GM12874 (cell line): ENCODE measurements around the gene CACNB3.
A peak's percentile ranks its signal among the peaks of the same experiment; 100 is the strongest.

Source experiments
- TF ChIP-seq, protein P1 (sequence below): IDR thresholded peaks from 2 replicates; pipeline ENCODE4 v1.5.1; 2011; ENCODE audit warnings: low read depth, mild to moderate bottlenecking, control low read depth, low read length, moderate library complexity; ENCODE audit not compliant: insufficient read depth

The CACNB3 gene

DNA sequence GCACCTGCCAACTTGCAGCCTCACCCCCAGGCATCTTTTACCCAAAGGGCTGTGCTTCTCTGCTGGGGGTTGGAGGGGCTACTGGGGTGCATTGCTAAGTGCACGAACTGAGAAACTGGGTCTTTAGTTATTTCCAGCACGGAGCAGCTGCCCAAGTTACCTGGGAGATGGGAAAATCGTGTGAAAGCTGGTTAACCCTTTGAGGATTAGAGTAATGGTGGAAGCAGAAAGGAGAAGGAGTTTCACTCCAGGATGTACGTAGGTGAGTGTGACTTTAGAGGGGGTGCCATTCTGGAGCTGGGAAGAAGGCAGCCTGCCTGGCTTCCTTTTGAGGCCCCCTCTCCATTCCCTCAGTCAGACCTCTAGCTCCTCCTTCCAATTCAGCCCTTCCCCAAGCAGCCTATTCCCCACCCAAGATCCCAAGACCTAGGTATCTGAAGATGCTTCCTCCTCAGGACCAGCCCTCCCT lies 28.4 kb upstream of the CACNB3 start:
- TF ChIP-seq, protein P1, sequence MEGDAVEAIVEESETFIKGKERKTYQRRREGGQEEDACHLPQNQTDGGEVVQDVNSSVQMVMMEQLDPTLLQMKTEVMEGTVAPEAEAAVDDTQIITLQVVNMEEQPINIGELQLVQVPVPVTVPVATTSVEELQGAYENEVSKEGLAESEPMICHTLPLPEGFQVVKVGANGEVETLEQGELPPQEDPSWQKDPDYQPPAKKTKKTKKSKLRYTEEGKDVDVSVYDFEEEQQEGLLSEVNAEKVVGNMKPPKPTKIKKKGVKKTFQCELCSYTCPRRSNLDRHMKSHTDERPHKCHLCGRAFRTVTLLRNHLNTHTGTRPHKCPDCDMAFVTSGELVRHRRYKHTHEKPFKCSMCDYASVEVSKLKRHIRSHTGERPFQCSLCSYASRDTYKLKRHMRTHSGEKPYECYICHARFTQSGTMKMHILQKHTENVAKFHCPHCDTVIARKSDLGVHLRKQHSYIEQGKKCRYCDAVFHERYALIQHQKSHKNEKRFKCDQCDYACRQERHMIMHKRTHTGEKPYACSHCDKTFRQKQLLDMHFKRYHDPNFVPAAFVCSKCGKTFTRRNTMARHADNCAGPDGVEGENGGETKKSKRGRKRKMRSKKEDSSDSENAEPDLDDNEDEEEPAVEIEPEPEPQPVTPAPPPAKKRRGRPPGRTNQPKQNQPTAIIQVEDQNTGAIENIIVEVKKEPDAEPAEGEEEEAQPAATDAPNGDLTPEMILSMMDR: no peak

DNA sequence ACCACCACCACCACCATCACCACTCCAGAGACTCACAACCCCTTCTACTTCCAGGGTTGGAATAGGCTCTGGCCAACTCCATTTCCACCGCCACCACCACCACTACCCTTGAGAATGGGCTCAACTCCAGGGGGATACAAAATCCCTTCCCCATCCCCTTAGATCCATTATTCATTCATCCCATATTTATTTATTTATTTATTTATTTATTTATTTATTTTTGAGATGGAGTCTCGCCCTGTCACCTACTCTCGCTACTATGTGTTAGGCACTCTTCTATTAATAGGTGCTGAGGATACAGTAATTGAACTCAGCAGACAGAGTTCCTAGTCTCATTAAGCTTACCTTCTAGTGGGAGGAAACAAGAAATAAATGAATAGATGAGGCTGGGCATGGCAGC lies 24.6 kb upstream of the CACNB3 start:
- TF ChIP-seq, protein P1: no peak

- TF ChIP-seq, protein P1: no peak
Measured at GRCh38 chr12:48794870-48795269, 23.4 kb upstream of the CACNB3 start.

DNA sequence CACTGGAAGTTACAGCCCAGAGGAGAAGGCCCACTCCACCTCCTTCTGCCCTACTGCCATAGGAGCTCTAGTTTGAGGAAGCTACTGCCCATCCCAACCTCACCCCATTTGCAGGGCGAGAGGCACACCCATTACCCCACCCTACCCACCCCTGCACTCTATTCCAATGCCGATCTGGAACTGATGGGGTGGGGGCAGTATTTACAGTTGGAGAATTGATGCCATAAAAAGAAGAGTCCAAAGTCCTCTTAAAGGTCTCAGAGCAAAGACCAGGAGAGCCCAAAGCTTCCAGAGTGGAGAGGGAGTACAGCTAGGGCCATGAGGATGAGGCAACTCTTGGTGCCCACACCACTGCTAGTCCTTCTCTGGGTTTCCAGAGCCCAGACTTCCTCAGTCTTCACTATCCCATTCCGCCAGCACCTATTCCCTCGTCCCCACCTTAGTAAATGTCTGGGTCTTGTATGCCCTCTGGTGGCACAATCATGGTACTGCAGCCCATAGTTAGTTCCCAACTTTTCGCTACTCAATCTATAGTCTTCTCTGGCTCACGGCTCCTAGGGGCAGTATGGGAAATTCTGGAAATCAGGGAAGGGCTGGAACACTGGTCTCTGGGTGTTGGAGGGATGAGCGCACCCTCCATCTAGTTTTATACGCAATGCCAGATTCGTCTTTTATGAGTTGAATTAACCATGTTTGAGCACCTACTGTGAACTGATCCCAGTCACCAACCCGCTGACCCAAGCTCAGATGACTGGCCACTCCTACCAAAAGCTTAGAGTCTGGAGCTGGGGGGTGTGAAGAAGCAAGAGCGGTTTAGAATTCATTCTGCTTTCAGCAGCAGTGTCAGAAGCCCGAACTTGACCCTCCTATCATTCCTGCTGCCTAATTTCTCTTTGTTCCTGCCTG lies 22.5 kb upstream of the CACNB3 start:
- TF ChIP-seq, protein P1: peak; percentile 90

DNA sequence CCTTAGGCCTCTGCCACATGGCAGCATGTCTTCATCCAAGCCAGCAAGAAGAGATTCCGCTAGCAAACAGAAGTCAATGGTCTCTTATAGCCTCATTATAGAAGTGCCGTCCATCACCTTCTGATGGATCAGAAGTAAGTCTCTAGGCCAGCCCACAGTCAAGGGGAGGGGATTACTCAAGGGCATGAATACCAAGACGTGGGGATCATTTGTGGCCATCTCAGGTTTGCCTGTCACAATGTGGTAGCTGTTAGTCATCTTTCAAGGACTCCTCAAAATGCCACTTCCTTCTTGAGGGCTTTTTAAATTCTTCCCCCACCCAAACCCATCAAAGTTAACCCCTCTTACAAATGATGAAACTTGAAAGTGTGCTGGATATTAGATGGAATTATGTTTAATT lies 21.3 kb upstream of the CACNB3 start:
- TF ChIP-seq, protein P1: no peak

DNA sequence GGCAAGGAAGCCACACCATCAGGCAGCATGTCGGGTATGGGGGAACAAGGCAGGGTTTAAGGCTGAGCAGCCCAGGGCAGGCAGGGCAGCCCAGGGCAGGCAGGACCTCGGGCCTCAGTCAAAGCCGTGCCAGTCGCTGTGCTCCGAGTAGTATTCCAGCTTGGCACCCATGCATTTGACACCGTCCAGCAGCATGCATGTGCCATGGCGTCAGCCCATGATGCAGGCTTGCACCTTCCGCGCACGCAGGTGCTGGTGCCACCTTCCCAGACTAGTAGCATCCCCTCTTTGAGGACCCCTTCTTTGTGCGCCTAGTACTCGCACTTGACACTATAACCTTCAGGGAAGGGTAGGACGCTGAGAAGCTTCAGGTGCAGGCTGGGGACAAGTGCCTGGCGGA lies 17.8 kb upstream of the CACNB3 start:
- TF ChIP-seq, protein P1: no peak

DNA sequence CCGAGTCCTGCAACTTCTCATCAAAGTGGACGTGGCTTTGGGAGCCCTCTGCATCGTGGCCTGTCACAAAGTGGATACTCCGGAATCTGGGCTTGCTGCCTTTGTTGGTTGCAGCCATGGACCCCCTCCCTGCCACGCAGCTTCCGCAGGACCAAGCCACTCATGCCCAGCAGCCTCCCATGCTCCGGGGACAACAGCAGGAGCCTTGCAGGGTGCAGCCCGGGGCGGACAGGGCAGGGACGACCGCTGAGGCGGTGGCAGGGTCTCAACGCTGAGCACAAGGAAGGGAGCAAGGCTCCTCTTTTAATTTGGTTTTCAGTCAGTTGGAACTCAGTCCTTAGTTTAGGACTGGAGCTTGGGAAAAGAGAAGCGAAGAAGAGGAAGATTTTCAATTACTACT lies 17.3 kb upstream of the CACNB3 start:
- TF ChIP-seq, protein P1: no peak
